ENCODE data around the gene PARD3.

The PARD3 gene

GRCh38 chr10:34584164-34584563 lies 230.9 kb downstream of the PARD3 start:
- no peak for DNase-seq (ENCODE audit: low read depth in 3 of 3)

- no peak for DNase-seq (ENCODE audit: low read depth in 3 of 3)
Observed at GRCh38 chr10:34581801-34582532, 233.1 kb downstream of the PARD3 start.

GRCh38 chr10:34580643-34581042 lies 234.5 kb downstream of the PARD3 start:
- DNase-seq (ENCODE audit: low read depth in 3 of 3) = no peak

GRCh38 chr10:34580214-34580613 lies 234.9 kb downstream of the PARD3 start:
- DNase-seq (ENCODE audit: low read depth in 3 of 3) = no peak

- no peak for DNase-seq (ENCODE audit: low read depth in 3 of 3)
Observed at GRCh38 chr10:34578468-34578867, 236.6 kb downstream of the PARD3 start.

- no peak for DNase-seq (ENCODE audit: low read depth in 3 of 3)
Observed at GRCh38 chr10:34576797-34577196, 238.3 kb downstream of the PARD3 start.

GRCh38 chr10:34575882-34576281 lies 239.2 kb downstream of the PARD3 start:
- DNase-seq (ENCODE audit: low read depth in 3 of 3) = no peak

GRCh38 chr10:34574353-34574934 lies 240.7 kb downstream of the PARD3 start:
- no peak for DNase-seq (ENCODE audit: low read depth in 3 of 3)

- DNase-seq (ENCODE audit: low read depth in 3 of 3) = no peak
Observed at GRCh38 chr10:34570887-34571286, 244.2 kb downstream of the PARD3 start.

GRCh38 chr10:34567659-34568253 lies 247.3 kb downstream of the PARD3 start:
- no peak for DNase-seq (ENCODE audit: low read depth in 3 of 3)

GRCh38 chr10:34565934-34566333 lies 249.2 kb downstream of the PARD3 start:
- DNase-seq (ENCODE audit: low read depth in 3 of 3) = no peak

- DNase-seq (ENCODE audit: low read depth in 3 of 3) = no peak
Observed at GRCh38 chr10:34558093-34558583, 257.0 kb downstream of the PARD3 start.

- DNase-seq (ENCODE audit: low read depth in 3 of 3) = no peak
Observed at GRCh38 chr10:34557173-34557572, 257.9 kb downstream of the PARD3 start.

GRCh38 chr10:34555653-34556052 lies 259.4 kb downstream of the PARD3 start:
- DNase-seq (ENCODE audit: low read depth in 3 of 3) = no peak

GRCh38 chr10:34553747-34554146 lies 261.3 kb downstream of the PARD3 start:
- DNase-seq (ENCODE audit: low read depth in 3 of 3) = no peak

- DNase-seq (ENCODE audit: low read depth in 3 of 3) = no peak
Observed at GRCh38 chr10:34551295-34551694, 263.8 kb downstream of the PARD3 start.

GRCh38 chr10:34549953-34550352 lies 265.1 kb downstream of the PARD3 start:
- DNase-seq (ENCODE audit: low read depth in 3 of 3) = no peak

GRCh38 chr10:34549001-34549400 lies 266.1 kb downstream of the PARD3 start:
- DNase-seq (ENCODE audit: low read depth in 3 of 3) = no peak

GRCh38 chr10:34548466-34548865 lies 266.6 kb downstream of the PARD3 start:
- DNase-seq (ENCODE audit: low read depth in 3 of 3) = no peak

- DNase-seq (ENCODE audit: low read depth in 3 of 3) = no peak
Observed at GRCh38 chr10:34547695-34548094, 267.4 kb downstream of the PARD3 start.

- DNase-seq (ENCODE audit: low read depth in 3 of 3) = no peak
Observed at GRCh38 chr10:34547291-34547690, 267.8 kb downstream of the PARD3 start.

- DNase-seq (ENCODE audit: low read depth in 3 of 3) = no peak
Observed at GRCh38 chr10:34544400-34544799, 270.7 kb downstream of the PARD3 start.

GRCh38 chr10:34543716-34544115 lies 271.4 kb downstream of the PARD3 start:
- no peak for DNase-seq (ENCODE audit: low read depth in 3 of 3)

All from stimulated activated CD4-positive, alpha-beta T cell treated with anti-CD3 and anti-CD28 coated beads, TNF-alpha, amount 100 ng/mL, for 4 hours (primary cell).